SH-SY5Y (cell line): Measurements from ENCODE around the gene ZBTB20.

Experiments used
- GATA2 ChIP-seq: IDR thresholded peaks from 2 replicates; pipeline ENCODE4 v1.6.1; 2011; ENCODE audit warnings: mild to moderate bottlenecking, low read depth, low read length
- GATA3 ChIP-seq: IDR thresholded peaks from 2 replicates; pipeline ENCODE4 v1.6.1; 2011; ENCODE audit warnings: low read depth, mild to moderate bottlenecking, low read length, moderate library complexity

GRCh38 chr3:114597871-114598270 is 549.2 kb downstream of the ZBTB20 start:
- TF ChIP-seq GATA3 = no peak
- TF ChIP-seq GATA2 = no peak
